Adrenal gland (tissue), 12 donors: Measurements from ENCODE around the gene NPBWR2. TPM values are rescaled to one million over a fixed set of nuclear protein-coding genes. Genes with fewer than 3 reads are reported as not detected.

Source experiments
- DNase-seq, 7 donors: peaks; one replicate each; pipeline ENCODE4 v3.0.0-alpha.2; 2019 to 2020
- H3K27ac ChIP-seq, 5 donors: fragments of 200-600 bp; sonication (generic) in 4 of 5; 1 replicate in 3 of 5; 2 replicates in 2 of 5; pipeline versions ENCODE4 v1.5.1 to v1.8.0; 2016 to 2020; ENCODE audit warnings: mild to moderate bottlenecking in 1 of 5
- H3K27me3 ChIP-seq: fragments of 200-600 bp; 2 replicates; pipeline ENCODE4 v1.8.0; 2021
- H3K36me3 ChIP-seq, 2 donors: fragments of 200-600 bp; replicated peaks in 1 of 2; 1 replicate in 1 of 2; 2 replicates in 1 of 2; pipeline versions ENCODE4 v1.5.1 to v1.8.0; 2018 to 2022
- H3K4me1 ChIP-seq, 2 donors: fragments of 200-600 bp; replicated peaks in 1 of 2; 1 replicate in 1 of 2; 2 replicates in 1 of 2; pipeline versions ENCODE4 v1.5.1 to v1.8.0; 2018 to 2021
- H3K4me3 ChIP-seq, 4 donors: fragments of 200-600 bp; sonication (generic) in 3 of 4; one replicate each; pipeline ENCODE4 v1.5.1; 2016 to 2018
- H3K9me3 ChIP-seq, 3 donors: fragments of 200-600 bp; sonication (generic) in 1 of 3; replicated peaks in 1 of 3; 1 replicate in 2 of 3; 2 replicates in 1 of 3; pipeline versions ENCODE4 v1.5.1 to v1.8.0; 2016 to 2021
- CTCF ChIP-seq, 6 experiments: fragments of 450-650 bp in 4 of 6; fragments of 200-600 bp in 2 of 6; sonication (generic) in 1 of 6; IDR thresholded peaks; 1 replicate in 5 of 6; 2 replicates in 1 of 6; pipeline versions ENCODE4 v1.5.1 to v1.8.0; 2016 to 2021; ENCODE audit warnings: antibody characterized with exemption in 6 of 6, mild to moderate bottlenecking in 2 of 6, moderate library complexity in 1 of 6
- POLR2A ChIP-seq, 2 donors: fragments of 450-650 bp; IDR thresholded peaks; one replicate each; pipeline ENCODE4 v1.6.1; 2017; ENCODE audit warnings: antibody characterized with exemption in 2 of 2, mild to moderate bottlenecking in 2 of 2, moderate library complexity in 1 of 2
- WGBS, 4 donors: extraction: QIAGEN DNeasy Blood & Tissue Kit in 2 of 4; methylation state at CpG; one replicate each; pipeline versions ENCODE4 v1.1.5 to v1.1.7; 2013 to 2017; 5-methylcytosine and 5-hydroxymethylcytosine counted together
- intact Hi-C, 2 donors: fragments of 100-400 bp; cut with DNase I; formaldehyde crosslinking; loops; one replicate each; pipeline versions ENCODE4 v1.14.1 to v1.15.0; 2022 to 2023
- polyA plus RNA-seq, 3 donors: library from polyadenylated mRNA; stranded (reverse); fragments of 200-250 nt in 2 of 3; fragments of 350-450 nt in 1 of 3; fragmentation: Illumina TruSeq in 1 of 3; extraction: RNeasy Lipid Tissue Mini Kit (QIAGEN cat#74804) in 1 of 3; gene quantifications; one replicate each; pipeline ENCODE4 v1.2.3, GENCODE V29; 2013 to 2014
- total RNA-seq, 9 donors: library from RNA; depleted of rRNA in 4 of 9; stranded (reverse); fragments of >200 nt in 4 of 9; fragments of 120-200 nt in 1 of 9; fragmentation: NEBNext Ultra II Directional in 1 of 9; extraction: Animal tissue kit (Norgen Biotek cat#: 25700) in 1 of 9; gene quantifications; one replicate each; pipeline versions ENCODE4 v1.1.0 to v1.2.4, GENCODE V29; 2013 to 2023
- donor health status: healthy with polysubstance abuse.
- donor health status: Bipolar disorder and iron deficiency.
- donor health status: DM: yes; HTN: yes; CAD: no.
- donor health status: DM: no; HTN: no; CAD: no.
- donor health status: DM: no; HTN: no; CAD: no.
- donor health status: DM: yes; HTN: yes; CAD: no.

Gene NPBWR2
- total and polyA plus RNA-seq, 12 donors = 0.18 to 0.42 (median 0.33) TPM; not detected in 8

GRCh38 chr20:64074184-64074789 lies 33.1 kb downstream of the NPBWR2 start:
- H3K9me3 ChIP-seq = no peaks in the 10 kb centered on the region
- 92 to 95% (median 93%) methylated on average over 16 to 28 of the region's 28 CpGs for WGBS, 4 donors
- H3K36me3 ChIP-seq = peaks cover 0 to 16% of the 10 kb centered on the region in 2 donors
- peaks cover 5 to 10% of the 10 kb centered on the region in 2 donors for H3K4me1 ChIP-seq
- DNase-seq = no peak
- no peak overlapping the region for H3K27ac ChIP-seq
- H3K27me3 ChIP-seq = no peaks in the 10 kb centered on the region
- no peak overlapping the region for H3K4me3 ChIP-seq
- intact Hi-C loops = no loop called here
- TF ChIP-seq CTCF (IDR thresholded peaks at IDR 0.05) (no peak), POLR2A (IDR thresholded peaks at IDR 0.05) (no peak)

DNA sequence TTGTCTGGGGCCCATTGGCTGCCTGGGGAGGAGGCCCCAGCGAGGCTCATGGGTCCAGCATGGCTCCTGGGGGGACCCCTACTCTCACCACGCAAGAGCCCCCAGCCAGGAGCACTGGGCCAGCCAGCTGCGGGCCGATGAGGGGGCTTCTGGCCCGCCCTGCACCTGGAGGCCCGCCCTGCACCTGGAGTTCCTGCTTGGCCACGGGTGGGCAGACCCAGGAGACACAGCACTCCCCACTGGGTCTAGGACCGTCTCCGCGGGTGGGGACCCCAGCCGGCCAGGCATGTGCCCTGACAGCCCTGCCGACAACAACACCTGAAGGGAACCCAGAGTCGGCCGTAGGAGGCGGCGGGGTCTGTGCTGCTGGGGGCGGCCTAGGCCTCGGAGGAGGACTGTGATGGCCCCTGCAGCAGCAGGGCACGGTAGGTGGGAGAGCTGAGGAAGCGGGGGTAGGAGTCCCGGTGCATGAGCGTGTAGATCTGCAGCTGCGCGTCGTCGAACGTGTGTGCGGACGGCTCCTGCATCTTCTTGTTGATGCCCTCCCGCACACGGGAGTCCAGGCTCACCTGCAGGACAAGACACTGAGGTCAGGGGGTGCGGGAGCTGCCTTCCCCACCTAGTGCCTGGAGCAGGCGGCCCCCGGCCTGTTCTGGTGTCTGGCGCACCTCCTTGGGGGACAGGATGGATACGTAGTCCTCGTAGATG lies 33.7 kb downstream of the NPBWR2 start:
- Histone ChIP-seq H3K27ac (no peak overlapping the region), H3K36me3 (peaks cover 0 to 16% of the 10 kb centered on the region in 2 donors), H3K9me3 (no peaks in the 10 kb centered on the region), H3K4me3 (no peak overlapping the region), H3K4me1 (peaks cover 0 to 3% of the 10 kb centered on the region in 2 donors), H3K27me3 (no peaks in the 10 kb centered on the region)
- intact Hi-C loops = no loop called here
- 92 to 95% (median 94%) methylated on average over 5 to 37 of the region's 37 CpGs for WGBS, 4 donors
- TF ChIP-seq POLR2A (IDR thresholded peaks at IDR 0.05) = no peak
- no peak for TF ChIP-seq CTCF (IDR thresholded peaks at IDR 0.05)
- DNase-seq = no peak

GRCh38 chr20:64072498-64073063 lies 34.8 kb downstream of the NPBWR2 start:
- no peaks in the 10 kb centered on the region for H3K9me3 ChIP-seq
- H3K27me3 ChIP-seq = no peaks in the 10 kb centered on the region
- H3K36me3 ChIP-seq = peaks cover 0 to 16% of the 10 kb centered on the region in 2 donors
- no peak for TF ChIP-seq POLR2A (IDR thresholded peaks at IDR 0.05)
- TF ChIP-seq CTCF (IDR thresholded peaks at IDR 0.05) = no peak
- no peak for DNase-seq
- no peaks in the 10 kb centered on the region for H3K4me1 ChIP-seq
- WGBS, 4 donors = 86 to 93% (median 89%) methylated on average over 3 to 14 of the region's 14 CpGs
- H3K4me3 ChIP-seq = no peak overlapping the region
- no peak overlapping the region for H3K27ac ChIP-seq
- intact Hi-C loops = no loop called here
